Measurements from ENCODE around the gene GUCY1B1.

GUCY1B1 gene

DNA sequence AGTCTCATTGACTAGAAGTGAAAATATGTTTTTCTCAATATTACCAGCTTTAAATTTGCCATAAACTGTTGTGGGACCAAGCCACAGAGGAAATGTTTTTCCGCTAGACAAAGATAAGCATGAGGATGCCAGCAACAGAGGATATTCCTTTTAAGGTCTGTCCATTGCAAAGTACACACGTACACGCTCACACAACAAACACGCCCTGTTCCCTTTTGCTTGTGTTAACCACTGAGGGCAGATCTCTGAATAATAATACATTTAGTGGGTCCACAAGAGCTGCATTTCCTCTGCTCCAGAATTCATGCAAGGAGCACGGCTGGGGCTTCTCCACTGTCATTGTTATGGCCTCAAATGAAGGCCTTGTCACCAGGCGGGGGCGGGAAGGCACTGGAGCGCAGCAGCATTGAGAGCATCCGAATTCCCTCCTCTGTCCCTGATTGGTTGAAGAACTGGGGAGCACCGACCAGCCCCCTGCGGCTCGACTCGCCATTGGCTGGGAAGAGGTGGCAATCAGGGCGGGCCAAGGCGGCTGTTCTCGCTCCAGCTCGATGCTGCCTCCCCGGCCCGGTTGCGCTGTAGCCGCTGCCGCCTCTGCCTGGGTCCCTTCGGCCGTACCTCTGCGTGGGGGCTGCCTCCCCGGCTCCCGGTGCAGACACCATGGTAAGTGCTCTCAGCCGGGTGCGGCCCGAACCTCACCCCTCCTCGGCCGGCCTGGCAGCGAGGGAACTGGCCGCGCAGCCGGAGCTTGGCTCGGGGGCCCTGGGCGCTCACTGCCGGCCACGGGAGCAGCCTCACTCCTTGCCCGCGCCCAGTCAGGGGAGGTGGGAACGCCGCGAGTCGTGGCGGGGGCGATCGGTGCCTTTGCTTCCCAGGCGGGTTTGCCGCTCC, at the start of gene GUCY1B1:
GUCY1B1 (plus strand) TSS at position 541 of the 891 bp plus-strand sequence; CDS start at position 661, 120 bp downstream.
- in situ Hi-C loops (cut with HindIII; ENCODE audit: low sequenced_read_pairs): no loop called here

DNA sequence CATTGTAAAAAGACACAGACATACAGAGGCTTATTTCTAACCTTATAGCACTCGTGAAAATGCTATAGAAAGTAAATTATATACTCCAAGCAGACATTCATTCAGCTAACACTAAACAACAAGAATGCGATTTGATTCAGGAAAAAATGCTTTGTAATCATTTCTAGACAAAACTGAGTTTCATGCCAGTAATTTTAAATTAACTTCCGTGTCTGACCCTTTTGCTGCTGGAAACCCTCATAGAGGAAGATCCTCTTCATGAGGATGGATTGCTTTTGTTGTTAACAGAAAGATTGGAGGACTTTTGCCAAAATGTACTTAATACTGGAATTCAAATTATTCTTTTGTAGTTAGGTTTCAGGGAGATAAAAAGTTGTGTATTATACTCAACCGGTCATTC, 48.9 kb upstream of the GUCY1B1 start:
- in situ Hi-C loops (cut with HindIII; ENCODE audit: low sequenced_read_pairs): no loop called here

DNA sequence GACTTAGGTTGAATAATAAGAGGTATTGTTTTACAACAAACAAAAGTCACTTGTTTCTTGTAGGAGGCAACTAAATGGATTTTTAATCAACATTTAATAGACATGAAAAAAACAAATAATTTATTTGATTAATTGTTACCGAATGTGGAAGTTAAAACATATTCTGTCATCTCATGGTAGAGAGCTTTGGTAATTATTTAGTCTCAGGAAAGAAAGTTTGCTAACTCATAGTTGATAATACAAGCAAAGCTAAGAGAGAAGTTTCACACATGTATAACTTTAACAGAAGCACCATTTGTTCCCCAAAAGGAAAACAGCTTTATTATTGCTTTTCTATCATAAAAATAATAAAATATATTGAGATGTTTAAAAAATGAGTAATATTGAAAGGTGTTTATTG, 47.3 kb upstream of the GUCY1B1 start:
- in situ Hi-C loops (cut with HindIII; ENCODE audit: low sequenced_read_pairs): no loop called here

DNA sequence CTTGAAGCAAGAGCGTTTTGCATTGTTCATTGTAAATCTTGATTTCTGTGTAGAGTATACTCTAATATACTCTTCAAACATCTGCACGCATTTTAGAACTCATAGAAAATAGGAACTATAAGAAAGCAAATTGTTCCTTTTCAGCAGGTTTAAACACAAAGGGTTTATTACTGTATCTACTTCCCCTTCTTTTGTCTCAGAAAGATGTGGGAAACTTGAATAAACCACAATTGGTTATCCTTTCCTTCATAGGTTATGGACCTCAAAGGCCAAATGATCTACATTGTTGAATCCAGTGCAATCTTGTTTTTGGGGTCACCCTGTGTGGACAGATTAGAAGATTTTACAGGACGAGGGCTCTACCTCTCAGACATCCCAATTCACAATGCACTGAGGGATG, 46.0 kb upstream of the GUCY1B1 start:
- in situ Hi-C loops (cut with HindIII; ENCODE audit: low sequenced_read_pairs): no loop called here

DNA sequence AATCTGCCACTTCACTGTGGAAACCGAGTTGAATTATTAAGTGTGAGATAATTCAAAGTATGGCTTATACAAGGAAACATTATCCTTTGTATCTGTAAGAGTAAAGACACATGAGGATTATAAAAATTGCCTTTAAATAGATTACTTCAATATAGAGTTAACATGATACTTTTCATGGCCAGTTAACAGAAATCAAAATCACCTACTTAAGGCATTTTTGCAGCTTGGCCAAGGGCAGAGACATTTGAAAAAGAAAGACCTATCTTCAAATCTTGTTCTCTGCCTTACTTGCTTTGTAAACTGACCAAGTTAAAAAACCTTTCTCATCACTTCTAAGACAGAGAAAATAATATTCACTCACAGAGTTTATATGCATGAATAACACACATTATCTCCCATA, 44.9 kb upstream of the GUCY1B1 start:
- in situ Hi-C loops (cut with HindIII; ENCODE audit: low sequenced_read_pairs): no loop called here

DNA sequence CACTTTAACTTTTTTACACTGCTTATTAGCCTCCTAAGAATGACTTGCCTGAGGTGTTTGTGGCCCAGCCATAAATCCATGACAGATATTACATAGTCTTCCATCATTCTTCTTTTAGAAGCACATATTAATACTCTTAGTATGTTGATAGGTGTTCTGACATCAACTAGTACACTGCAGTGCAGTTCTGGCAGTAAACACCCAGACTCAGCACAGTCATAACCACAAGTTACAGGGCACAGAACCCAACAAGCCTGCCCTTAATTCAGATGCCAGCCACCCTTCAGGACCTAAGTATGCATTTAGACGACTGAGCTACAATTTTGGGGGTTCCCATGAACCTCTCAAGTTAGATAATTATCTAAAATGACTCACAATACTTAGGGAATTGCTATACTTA, 36.5 kb upstream of the GUCY1B1 start:
- in situ Hi-C loops (cut with HindIII; ENCODE audit: low sequenced_read_pairs): no loop called here

DNA sequence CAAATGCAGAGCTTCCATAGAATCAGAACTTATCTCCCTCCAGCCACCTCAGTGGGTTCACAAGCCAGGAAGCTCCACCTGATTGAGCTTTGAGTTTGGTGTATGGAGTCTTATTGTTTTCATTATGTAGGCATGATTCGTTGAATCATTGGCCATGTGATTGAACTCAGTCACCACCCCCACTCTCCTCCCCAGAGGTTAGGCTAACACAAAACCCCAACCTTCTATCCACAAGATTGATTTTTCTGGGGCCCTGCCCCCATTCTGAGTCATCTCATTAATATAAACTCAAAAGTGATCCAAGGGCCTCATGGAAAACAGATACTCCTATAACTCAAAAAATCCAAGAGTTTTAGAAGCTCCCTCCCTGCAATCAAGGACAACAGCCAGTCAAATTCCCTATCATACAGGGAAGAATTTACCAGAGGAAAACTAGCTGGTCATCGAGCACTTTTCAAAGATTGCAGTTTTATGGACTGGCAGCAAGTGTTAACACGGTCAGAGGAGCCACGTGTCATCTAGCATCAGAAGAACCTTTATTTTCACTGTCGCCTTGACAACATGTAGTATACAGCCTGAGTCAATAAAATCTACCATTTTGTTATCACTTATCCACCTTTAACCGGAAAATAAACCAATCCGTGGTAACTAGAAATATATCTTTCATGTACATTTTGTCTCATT, 35.9 kb upstream of the GUCY1B1 start:
- in situ Hi-C loops (cut with HindIII; ENCODE audit: low sequenced_read_pairs): no loop called here

DNA sequence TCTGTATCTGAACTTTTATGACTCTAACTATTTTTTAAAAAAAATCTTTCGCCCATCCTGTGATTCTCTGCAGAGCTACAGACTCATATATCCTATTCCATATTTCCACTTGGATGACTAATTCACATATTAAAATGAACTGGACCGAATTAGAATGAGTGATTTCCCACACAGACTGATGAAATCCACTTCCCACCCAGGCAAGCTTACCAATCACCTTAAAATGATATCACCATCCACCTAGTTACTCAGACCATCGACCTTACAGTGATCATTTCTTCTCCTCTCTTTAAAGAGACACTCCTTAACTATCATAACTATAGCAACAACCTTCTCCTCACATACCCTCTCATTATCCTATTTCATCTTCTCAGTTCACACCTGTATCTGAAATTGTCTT, 34.1 kb upstream of the GUCY1B1 start:
- in situ Hi-C loops (cut with HindIII; ENCODE audit: low sequenced_read_pairs): no loop called here

DNA sequence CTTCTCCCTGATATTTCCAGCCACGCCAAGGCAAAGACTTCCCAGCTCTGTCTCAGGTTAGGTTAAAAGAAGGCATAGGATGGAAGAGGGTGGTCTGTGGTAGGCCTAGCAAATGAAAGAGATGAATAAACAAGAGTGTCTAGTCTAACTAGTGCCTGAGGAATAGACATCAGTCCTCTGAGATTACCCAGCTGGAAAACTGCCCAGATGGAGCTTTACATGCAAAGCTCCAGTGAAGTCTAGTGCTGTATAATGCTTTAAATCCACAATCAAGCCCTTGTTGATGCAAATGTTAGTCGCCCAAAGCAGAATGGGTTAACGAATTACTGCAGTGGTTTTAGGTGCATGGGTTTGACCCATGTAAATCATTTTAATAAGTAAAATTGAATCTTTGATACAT, 24.8 kb upstream of the GUCY1B1 start:
- in situ Hi-C loops (cut with HindIII; ENCODE audit: low sequenced_read_pairs): no loop called here

DNA sequence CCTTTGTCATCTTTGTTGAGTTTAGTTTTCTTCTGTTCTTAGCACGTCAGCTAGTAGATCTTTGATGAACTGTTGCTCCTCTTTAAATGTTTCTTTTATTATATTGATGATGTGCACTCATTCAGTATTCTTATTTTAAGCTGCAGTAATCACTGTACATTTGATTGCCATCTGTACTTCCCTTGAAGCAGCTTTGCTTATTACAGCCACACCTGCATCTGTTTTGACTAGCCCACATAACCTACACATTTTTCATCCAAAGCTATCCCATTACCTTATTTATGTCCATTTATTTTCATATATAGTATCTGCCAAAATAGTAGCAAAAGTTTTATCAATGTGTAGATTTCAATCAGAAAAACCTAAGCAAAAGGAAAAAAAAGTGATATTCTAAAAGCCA, 23.9 kb upstream of the GUCY1B1 start:
- in situ Hi-C loops (cut with HindIII; ENCODE audit: low sequenced_read_pairs): no loop called here

DNA sequence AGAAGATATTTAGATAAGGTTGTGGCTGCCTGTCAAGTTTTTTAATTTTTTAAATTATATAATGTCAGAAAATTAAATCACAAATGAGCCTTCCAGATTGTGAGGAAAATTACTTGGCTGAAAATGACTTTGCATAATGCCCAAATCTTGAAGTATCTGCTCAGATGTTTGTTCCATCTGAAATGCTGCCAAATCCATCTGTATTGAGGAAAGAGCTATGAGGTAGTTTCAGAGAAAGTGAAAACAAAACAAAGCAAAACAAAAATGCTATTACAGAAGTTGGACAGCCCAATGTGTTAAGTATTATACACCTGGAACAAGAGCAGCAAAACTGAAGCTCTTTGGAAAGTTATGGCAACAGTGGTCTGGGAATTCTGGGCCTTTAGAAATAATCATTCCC, 23.3 kb upstream of the GUCY1B1 start:
- in situ Hi-C loops (cut with HindIII; ENCODE audit: low sequenced_read_pairs): no loop called here

DNA sequence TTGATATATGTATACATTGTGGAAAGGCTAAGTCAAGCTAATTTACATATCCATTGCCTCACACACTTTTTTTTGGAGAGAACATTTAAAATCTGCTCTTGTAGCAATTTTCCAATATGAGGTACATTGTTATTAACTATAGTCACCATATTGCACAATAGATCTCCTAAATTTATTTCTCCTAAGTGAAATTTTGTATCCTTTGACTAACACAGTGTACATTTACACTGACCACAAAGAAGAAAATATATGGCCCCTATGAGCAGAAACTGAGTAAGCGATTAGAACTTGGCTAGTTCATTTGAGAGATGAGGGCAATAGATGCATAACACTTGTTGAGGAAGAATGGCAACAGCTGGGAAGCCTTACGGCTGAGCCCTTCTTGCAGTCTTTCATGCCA, 20.3 kb upstream of the GUCY1B1 start:
- in situ Hi-C loops (cut with HindIII; ENCODE audit: low sequenced_read_pairs): no loop called here

DNA sequence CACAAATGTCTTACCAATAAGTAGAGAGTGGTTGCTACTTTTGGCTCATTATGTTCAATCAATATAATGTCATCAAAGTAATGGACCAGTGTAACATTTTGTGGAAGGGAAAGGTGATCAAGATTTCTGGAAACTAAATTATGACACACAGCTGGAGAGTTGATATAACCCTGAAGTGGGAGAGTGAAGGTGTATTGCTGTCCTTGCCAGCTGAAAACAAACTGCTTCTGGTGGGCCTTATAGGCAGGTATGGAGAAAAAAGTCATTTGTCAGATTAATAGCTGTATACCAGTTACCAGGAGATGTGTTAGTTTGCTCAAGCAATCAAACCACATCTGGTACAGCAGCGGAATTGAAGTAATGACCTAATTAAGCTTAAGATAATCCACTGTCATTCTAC, 17.3 kb upstream of the GUCY1B1 start:
- in situ Hi-C loops (cut with HindIII; ENCODE audit: low sequenced_read_pairs): no loop called here

DNA sequence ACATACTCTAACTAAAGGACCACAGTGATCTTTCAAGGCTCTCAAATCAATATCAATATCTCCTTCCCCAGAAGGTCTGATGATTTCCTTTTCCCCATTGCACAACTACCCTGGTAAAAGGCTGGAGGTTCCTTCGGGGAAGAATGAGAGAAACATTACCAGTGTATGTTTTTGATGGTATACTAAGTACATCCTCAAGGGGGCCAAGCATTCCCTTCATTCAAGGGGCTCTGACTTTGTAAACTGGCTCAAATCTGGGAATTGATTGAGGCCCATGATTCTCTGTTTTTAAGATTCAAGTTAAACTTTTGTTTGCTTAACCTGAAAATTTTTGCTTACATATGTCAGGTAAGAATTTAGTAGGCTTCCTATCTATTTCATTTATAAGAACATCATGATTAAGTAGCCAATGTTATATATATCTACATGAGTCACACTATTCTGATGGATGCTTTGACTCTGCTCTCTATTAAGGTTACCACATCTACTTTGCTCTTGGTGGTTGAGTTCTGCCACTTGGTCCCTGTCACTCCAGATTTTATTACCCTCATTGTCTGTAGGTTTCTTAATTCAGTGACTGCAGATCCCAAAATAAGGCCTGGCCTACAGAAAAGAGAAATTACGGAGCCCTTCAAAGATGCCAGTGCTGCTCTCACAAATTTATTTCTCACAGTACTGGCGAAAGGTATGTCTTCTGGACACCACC, 16.4 kb upstream of the GUCY1B1 start:
- in situ Hi-C loops (cut with HindIII; ENCODE audit: low sequenced_read_pairs): no loop called here

DNA sequence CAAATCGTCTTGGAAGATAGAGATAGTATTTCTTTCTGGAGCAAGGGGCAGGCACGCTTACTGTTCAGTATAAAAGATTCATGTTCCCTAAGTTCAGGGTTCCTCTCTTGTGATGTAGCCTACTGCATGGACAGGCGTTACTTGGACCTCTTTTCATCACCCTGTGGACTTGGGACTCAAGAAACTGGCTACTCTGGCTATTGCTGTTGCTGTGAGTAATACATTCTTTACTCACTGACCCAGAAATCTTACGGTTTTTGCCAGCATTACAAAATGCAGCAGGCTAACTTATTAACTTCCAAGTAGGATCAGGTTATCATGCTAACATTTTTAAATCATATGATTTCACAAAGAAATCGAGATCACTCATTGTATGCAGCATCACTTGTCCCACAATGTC, 12.8 kb upstream of the GUCY1B1 start:
- in situ Hi-C loops (cut with HindIII; ENCODE audit: low sequenced_read_pairs): no loop called here

DNA sequence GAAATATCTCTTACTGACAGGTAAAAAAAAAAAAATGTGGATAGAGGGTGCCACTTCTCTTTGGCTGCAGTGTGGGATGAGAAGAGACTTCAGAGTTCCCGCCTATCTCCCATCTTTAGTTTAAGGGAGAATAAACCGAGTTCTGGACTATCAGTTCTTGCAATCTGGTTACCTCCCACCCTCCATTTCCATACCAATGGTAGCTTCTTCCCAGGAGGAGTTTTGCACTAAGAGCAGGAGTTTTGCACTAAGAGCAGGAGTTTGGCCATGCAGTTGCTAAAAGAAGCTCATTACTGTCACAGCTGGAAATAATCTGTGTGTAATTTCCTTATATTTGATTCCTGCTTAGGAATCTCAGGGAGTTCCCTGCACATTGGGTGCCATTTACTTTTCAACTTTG, 10.8 kb upstream of the GUCY1B1 start:
- in situ Hi-C loops (cut with HindIII; ENCODE audit: low sequenced_read_pairs): no loop called here

DNA sequence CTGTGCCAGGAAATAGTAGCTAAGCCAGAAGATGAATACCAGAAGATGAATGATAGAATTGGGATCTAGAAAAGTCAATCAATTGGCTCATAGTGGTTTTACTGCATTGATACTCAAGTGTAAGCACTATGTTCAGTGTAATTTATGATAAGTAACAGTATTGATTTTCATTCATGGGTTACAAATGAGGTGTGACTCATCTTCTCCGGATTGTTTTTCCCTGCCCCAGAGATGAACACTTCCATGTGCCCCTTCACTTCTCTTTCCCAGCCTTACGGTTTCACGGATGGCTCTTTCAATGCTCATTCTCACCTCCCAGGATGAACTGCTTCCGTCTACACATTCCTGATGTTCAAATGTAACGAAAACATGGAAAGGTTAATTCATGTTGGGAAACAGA, 9.8 kb upstream of the GUCY1B1 start:
- in situ Hi-C loops (cut with HindIII; ENCODE audit: low sequenced_read_pairs): no loop called here

DNA sequence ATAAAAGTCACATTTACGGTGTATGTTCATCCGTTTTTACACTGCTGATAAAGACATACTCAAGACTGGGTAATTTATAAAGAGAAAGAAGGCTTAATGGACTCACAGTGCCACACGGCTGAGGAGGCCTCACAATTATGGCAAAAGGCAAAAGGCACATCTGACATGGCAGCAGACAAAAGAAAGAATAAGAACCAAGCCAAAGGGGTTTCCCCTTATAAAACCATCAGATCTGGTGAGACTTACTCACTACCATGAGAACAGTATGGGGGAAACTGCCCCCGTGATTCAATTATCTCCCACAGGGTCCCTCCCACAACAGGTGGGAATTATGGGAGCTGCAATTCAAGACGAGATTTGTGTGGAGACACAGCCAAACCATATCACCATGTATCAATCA, 7.3 kb upstream of the GUCY1B1 start:
- in situ Hi-C loops (cut with HindIII; ENCODE audit: low sequenced_read_pairs): no loop called here

DNA sequence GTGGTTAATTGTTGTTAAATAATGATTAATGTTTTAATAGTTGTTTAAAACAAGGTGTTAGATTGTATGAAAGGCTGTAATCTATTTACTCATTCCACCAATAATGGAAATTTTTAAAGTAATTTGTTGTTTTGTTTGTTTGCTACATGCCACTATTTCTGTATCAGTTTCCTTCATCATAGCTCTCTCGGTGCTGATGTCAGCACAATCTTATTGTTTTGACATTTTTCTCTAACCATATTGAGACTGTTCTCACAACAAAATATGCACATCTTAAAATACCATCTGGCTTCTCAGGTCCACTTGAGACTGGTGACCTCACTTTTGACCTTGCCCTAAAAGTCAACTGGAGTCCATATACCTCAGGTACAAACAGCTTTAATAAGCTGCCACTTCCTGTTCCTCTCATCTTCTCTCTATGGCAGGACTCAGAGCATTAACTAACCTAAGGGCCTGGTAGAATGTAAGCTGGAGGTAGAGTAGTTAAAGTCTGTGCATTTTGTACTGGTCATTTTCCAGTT, 1.0 kb upstream of the GUCY1B1 start:
- in situ Hi-C loops (cut with HindIII; ENCODE audit: low sequenced_read_pairs): no loop called here

DNA sequence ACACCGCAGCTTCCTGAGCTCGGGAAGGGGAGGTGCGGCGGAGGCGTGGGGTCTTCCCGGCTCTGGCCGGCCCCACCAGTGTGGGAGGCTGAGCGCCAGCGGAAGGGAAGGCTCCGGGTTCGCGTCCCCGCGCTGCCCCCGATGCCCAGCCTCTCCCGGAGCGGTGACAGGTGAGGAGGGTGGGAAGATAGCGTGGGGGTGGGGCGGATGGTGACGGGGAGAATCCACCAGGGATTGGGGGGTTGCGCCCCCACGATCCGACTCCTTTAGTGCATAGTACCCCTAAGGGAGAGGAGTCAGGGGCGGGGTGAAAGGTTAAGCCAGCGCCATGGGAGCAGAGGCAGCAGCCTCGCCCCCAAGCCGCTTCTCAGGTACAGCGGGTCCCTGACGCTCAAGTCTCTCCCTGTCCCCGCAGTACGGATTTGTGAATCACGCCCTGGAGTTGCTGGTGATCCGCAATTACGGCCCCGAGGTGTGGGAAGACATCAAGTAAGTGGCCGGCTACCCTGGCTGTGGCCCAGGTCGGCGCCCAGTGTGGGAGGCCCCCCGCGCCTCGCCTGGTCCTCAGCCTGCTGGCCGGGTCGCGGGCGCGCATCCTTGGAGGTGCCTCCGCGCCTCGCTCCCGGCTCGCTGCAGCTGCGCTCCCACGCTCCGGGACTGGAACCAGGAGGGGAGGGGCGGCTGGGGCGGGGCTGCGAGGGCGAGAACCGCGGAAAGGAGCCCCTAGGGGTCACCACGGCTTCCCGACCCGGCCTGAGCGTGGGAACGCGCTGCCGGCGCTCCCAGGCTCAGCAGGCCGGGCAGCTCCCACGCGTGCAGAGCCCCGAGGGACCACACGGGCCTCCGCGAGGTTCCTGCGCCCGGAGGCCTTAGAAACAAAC, 791 bp downstream of the GUCY1B1 start:
- in situ Hi-C loops (cut with HindIII; ENCODE audit: low sequenced_read_pairs): no loop called here

DNA sequence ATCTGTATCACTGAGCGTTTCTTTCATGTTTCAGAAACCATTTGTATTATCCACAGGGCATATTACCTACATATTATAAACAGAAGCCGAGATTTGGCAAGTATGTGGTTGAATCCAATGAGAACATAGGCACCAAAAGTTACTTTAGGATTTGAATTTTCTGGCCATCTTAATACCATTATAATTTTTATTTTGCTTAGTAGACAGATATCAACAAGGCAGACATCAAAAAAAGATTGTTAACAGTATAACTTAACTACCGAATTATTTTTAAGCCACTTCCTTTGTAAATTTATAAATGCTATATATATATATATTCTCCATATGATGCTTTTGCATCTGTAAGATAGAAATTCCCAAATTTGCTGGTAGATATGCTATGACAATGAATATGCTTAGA, 2.2 kb downstream of the GUCY1B1 start:
- in situ Hi-C loops (cut with HindIII; ENCODE audit: low sequenced_read_pairs): no loop called here

All from DLD1 (cell line).